ENCODE data around the gene BPGM.

The BPGM gene

DNA sequence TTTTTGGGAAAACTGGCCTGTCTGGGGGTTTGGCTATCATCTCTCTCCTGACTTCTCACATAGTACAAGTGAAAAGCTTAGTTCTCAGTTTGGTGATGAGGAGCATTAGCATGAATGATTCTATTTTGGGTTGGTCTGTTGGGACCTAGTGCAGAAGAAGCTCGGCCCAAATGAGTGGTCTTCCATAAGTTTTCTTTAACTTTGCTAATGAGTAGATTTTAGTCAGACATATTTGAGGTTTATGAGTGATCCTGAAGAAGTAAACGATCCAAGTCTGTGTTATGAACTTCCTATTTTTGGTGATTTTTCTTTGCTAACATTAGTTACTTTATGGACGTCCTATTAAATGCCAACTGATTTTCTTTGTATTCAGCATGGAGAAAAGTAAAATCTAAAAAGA is 81.1 kb downstream of the BPGM start:
- no peak overlapping the region for H3K4me3 ChIP-seq (ENCODE audit: low read depth, low read length)
- in situ Hi-C loops (cut with HindIII; ENCODE audit: low sequenced_read_pairs), result no loop called here
- no peak for DNase-seq (ENCODE audit: low read depth)
- TF ChIP-seq, protein P1, sequence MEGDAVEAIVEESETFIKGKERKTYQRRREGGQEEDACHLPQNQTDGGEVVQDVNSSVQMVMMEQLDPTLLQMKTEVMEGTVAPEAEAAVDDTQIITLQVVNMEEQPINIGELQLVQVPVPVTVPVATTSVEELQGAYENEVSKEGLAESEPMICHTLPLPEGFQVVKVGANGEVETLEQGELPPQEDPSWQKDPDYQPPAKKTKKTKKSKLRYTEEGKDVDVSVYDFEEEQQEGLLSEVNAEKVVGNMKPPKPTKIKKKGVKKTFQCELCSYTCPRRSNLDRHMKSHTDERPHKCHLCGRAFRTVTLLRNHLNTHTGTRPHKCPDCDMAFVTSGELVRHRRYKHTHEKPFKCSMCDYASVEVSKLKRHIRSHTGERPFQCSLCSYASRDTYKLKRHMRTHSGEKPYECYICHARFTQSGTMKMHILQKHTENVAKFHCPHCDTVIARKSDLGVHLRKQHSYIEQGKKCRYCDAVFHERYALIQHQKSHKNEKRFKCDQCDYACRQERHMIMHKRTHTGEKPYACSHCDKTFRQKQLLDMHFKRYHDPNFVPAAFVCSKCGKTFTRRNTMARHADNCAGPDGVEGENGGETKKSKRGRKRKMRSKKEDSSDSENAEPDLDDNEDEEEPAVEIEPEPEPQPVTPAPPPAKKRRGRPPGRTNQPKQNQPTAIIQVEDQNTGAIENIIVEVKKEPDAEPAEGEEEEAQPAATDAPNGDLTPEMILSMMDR (IDR thresholded peaks at IDR 0.05; ENCODE audit: low read depth, low read length, missing control alignments), result no peak

Measured in astrocyte of the cerebellum (primary cell).